WTC11 (cell line): ENCODE results near the gene NECAB2. TPM values are rescaled to one million over a fixed set of nuclear protein-coding genes. Genes with fewer than 3 reads are reported as not detected.

Experiments used
- ATAC-seq: fragments of 200-7000 bp; cut with Tn5 transposase; 2 replicates; pipeline ENCODE4 v1.10.0; 2021; ENCODE audit warnings: mild to moderate bottlenecking, moderate library complexity
- CTCF ChIA-PET: fragments of 300-600 bp; sonication (Branson Sonifier 250); formaldehyde crosslinking; loops from one replicate; lab custom pipeline; 2021; ENCODE audit warnings: antibody characterized with exemption; lab: Charles Lee
- POLR2A ChIA-PET: fragments of 350-600 bp; sonication (Branson Sonifier 250); formaldehyde crosslinking; loops from one replicate; lab custom pipeline; 2021; ENCODE audit warnings: antibody characterized with exemption; lab: Charles Lee
- DNase-seq: peaks from one replicate; pipeline ENCODE4 v3.0.0; 2021; ENCODE audit warnings: low spot score
- H3K27ac Mint-ChIP-seq: 2 replicates; pipeline ENCODE4 v1.8.0; 2021; ENCODE audit warnings: mixed read lengths
- H3K27me3 Mint-ChIP-seq: 2 replicates; pipeline ENCODE4 v1.8.0; 2021; ENCODE audit warnings: low read depth, mild to moderate bottlenecking, moderate library complexity, mixed read lengths
- H3K36me3 Mint-ChIP-seq: 2 replicates; pipeline ENCODE4 v1.8.0; 2021; ENCODE audit warnings: mixed read lengths
- H3K4me1 Mint-ChIP-seq: 2 replicates; pipeline ENCODE4 v1.8.0; 2022; ENCODE audit warnings: mixed read lengths
- H3K4me3 Mint-ChIP-seq: 2 replicates; pipeline ENCODE4 v1.8.0; 2021; ENCODE audit warnings: mild to moderate bottlenecking, moderate library complexity, mixed read lengths
- H3K9me3 Mint-ChIP-seq: 2 replicates; pipeline ENCODE4 v1.8.0; 2021; ENCODE audit warnings: mixed read lengths
- ATF1 ChIP-seq: sonication (generic); formaldehyde crosslinking; IDR thresholded peaks from 2 replicates; pipeline ENCODE4 v1.8.1; 2023; ENCODE audit warnings: mild to moderate bottlenecking, moderate library complexity, missing genetic modification reagents
- CREB1 ChIP-seq: sonication (generic); formaldehyde crosslinking; IDR thresholded peaks from 2 replicates; pipeline ENCODE4 v1.8.0; 2023; ENCODE audit warnings: mild to moderate bottlenecking, missing genetic modification reagents
- ESRRA ChIP-seq: sonication (generic); formaldehyde crosslinking; IDR thresholded peaks from 2 replicates; pipeline ENCODE4 v1.8.1; 2022; ENCODE audit warnings: mild to moderate bottlenecking, missing genetic modification reagents, borderline replicate concordance
- KAT7 ChIP-seq: sonication (generic); formaldehyde crosslinking; IDR thresholded peaks from 2 replicates; pipeline ENCODE4 v1.8.1; 2023; ENCODE audit warnings: missing genetic modification reagents, mild to moderate bottlenecking, borderline replicate concordance
- NFE2L1 ChIP-seq: sonication (generic); formaldehyde crosslinking; IDR thresholded peaks from 2 replicates; pipeline ENCODE4 v1.8.1; 2023; ENCODE audit warnings: missing genetic modification reagents
- PRRX2 ChIP-seq: fragments of 250-450 bp; sonication (Bioruptor Pico); IDR thresholded peaks from 2 replicates; pipeline ENCODE4 v1.8.0; 2021; ENCODE audit warnings: mild to moderate bottlenecking
- TEAD4 ChIP-seq: sonication (generic); formaldehyde crosslinking; IDR thresholded peaks from 2 replicates; pipeline ENCODE4 v1.8.0; 2022; ENCODE audit warnings: mild to moderate bottlenecking, missing genetic modification reagents
- TP53 ChIP-seq: sonication (generic); formaldehyde crosslinking; IDR thresholded peaks from 2 replicates; pipeline ENCODE4 v1.8.1; 2023; ENCODE audit warnings: mild to moderate bottlenecking, missing genetic modification reagents
- ZNF121 ChIP-seq: sonication (generic); formaldehyde crosslinking; IDR thresholded peaks from 2 replicates; pipeline ENCODE4 v1.8.0; 2023; ENCODE audit warnings: missing genetic modification reagents
- ZNF138 ChIP-seq: sonication (generic); formaldehyde crosslinking; conservative IDR thresholded peaks from 2 replicates; pipeline ENCODE4 v1.8.1; 2022; ENCODE audit warnings: mild to moderate bottlenecking, moderate library complexity, missing genetic modification reagents
- total RNA-seq: library from RNA; stranded (reverse); gene quantifications from 3 replicates; pipeline ENCODE4 v1.2.3, GENCODE V29; 2021
- TF ChIP-seq, protein P1 (sequence below): fragments of 250-450 bp; sonication (Bioruptor Pico); IDR thresholded peaks from 2 replicates; pipeline ENCODE4 v1.9.0; 2021; ENCODE audit warnings: mild to moderate bottlenecking, borderline replicate concordance
- TF ChIP-seq, protein P2 (sequence below): sonication (generic); formaldehyde crosslinking; IDR thresholded peaks from 2 replicates; pipeline ENCODE4 v1.8.1; 2023; ENCODE audit warnings: mild to moderate bottlenecking, missing genetic modification reagents, moderate library complexity
- TF ChIP-seq, protein P3 (sequence below): sonication (generic); formaldehyde crosslinking; IDR thresholded peaks from 2 replicates; pipeline ENCODE4 v1.8.0; 2022; ENCODE audit warnings: mild to moderate bottlenecking, missing genetic modification reagents
- TF ChIP-seq, protein P4 (sequence below): sonication (generic); formaldehyde crosslinking; IDR thresholded peaks from 2 replicates; pipeline ENCODE4 v1.8.1; 2023; ENCODE audit warnings: mild to moderate bottlenecking, missing genetic modification reagents, borderline replicate concordance
- TF ChIP-seq, protein P5 (sequence below): sonication (generic); formaldehyde crosslinking; IDR thresholded peaks from 2 replicates; pipeline ENCODE4 v1.8.0; 2022; ENCODE audit warnings: mild to moderate bottlenecking, missing genetic modification reagents
- TF ChIP-seq, protein P6 (sequence below): sonication (generic); formaldehyde crosslinking; IDR thresholded peaks from 2 replicates; pipeline ENCODE4 v1.8.1; 2022; ENCODE audit warnings: missing genetic modification reagents, borderline replicate concordance
- TF ChIP-seq, protein P7 (sequence below): sonication (generic); formaldehyde crosslinking; IDR thresholded peaks from 2 replicates; pipeline ENCODE4 v1.8.1; 2022; ENCODE audit warnings: low read depth, missing genetic modification reagents, borderline replicate concordance
- TF ChIP-seq, protein P8 (sequence below): sonication (generic); formaldehyde crosslinking; IDR thresholded peaks from 2 replicates; pipeline ENCODE4 v1.8.1; 2022; ENCODE audit warnings: mild to moderate bottlenecking, missing genetic modification reagents, moderate library complexity, borderline replicate concordance

NECAB2 gene
- total RNA-seq, 1 experiment from 2014 or later: 2.9 TPM

DNA sequence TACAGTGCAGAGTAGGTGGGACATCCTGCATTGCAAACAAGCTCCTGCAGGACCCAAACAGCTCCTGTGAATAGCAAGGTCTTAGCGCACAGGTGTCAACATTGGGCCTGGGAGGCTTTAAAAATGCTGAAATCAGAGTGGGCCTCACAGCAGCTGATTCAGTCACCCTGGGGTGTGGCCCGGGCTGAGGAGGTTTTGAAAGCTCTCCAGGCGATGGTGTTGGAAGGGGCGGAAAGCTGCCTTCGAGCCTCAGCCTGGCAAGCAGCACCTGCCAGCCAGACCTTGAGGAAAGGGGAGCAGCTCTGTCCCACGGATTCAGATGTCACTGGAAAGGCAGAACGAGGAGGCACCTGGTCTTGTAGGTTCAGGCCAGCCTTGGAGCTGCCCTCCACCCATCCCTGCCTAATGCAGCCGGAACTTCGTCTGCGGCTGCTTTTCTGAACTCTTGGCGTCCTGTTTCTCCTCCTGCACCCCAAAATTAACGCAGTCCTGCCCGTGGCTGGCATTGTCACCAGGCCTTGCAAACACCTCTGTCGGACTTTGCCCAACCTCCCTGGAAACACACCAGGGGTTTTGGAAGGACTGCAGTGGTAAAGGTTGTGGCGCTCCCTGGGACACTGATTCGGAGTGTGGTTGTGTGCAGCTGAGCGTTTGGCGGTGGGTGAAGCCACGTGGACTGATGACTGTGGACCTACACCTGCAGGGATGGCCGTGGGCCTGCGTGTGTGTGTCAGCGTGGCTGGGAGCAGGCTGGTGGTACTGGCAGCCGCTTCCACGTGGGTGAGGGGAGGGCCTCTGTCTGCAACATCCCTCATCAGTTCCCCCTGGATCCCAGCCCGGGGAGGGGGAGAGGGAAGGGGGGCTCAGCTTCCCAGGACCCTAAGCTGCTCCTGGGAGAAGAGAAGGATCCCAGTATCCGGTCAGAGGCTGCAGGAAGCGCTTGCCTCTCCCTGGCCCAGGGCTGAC lies 3.4 kb downstream of the NECAB2 start (continued):
- TF ChIP-seq KAT7 (CRISPR knock-in tag): no peak
- TF ChIP-seq, protein P1, sequence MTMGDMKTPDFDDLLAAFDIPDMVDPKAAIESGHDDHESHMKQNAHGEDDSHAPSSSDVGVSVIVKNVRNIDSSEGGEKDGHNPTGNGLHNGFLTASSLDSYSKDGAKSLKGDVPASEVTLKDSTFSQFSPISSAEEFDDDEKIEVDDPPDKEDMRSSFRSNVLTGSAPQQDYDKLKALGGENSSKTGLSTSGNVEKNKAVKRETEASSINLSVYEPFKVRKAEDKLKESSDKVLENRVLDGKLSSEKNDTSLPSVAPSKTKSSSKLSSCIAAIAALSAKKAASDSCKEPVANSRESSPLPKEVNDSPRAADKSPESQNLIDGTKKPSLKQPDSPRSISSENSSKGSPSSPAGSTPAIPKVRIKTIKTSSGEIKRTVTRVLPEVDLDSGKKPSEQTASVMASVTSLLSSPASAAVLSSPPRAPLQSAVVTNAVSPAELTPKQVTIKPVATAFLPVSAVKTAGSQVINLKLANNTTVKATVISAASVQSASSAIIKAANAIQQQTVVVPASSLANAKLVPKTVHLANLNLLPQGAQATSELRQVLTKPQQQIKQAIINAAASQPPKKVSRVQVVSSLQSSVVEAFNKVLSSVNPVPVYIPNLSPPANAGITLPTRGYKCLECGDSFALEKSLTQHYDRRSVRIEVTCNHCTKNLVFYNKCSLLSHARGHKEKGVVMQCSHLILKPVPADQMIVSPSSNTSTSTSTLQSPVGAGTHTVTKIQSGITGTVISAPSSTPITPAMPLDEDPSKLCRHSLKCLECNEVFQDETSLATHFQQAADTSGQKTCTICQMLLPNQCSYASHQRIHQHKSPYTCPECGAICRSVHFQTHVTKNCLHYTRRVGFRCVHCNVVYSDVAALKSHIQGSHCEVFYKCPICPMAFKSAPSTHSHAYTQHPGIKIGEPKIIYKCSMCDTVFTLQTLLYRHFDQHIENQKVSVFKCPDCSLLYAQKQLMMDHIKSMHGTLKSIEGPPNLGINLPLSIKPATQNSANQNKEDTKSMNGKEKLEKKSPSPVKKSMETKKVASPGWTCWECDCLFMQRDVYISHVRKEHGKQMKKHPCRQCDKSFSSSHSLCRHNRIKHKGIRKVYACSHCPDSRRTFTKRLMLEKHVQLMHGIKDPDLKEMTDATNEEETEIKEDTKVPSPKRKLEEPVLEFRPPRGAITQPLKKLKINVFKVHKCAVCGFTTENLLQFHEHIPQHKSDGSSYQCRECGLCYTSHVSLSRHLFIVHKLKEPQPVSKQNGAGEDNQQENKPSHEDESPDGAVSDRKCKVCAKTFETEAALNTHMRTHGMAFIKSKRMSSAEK (CRISPR knock-in tag): no peak
- no peak for TF ChIP-seq TP53 (CRISPR knock-in tag)
- TF ChIP-seq, protein P2, sequence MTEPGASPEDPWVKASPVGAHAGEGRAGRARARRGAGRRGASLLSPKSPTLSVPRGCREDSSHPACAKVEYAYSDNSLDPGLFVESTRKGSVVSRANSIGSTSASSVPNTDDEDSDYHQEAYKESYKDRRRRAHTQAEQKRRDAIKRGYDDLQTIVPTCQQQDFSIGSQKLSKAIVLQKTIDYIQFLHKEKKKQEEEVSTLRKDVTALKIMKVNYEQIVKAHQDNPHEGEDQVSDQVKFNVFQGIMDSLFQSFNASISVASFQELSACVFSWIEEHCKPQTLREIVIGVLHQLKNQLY: no peak
- no peak for TF ChIP-seq ZNF121 (CRISPR knock-in tag)
- TF ChIP-seq, protein P3, sequence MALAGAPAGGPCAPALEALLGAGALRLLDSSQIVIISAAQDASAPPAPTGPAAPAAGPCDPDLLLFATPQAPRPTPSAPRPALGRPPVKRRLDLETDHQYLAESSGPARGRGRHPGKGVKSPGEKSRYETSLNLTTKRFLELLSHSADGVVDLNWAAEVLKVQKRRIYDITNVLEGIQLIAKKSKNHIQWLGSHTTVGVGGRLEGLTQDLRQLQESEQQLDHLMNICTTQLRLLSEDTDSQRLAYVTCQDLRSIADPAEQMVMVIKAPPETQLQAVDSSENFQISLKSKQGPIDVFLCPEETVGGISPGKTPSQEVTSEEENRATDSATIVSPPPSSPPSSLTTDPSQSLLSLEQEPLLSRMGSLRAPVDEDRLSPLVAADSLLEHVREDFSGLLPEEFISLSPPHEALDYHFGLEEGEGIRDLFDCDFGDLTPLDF: no peak
- TF ChIP-seq PRRX2 (CRISPR knock-in tag): no peak

DNA sequence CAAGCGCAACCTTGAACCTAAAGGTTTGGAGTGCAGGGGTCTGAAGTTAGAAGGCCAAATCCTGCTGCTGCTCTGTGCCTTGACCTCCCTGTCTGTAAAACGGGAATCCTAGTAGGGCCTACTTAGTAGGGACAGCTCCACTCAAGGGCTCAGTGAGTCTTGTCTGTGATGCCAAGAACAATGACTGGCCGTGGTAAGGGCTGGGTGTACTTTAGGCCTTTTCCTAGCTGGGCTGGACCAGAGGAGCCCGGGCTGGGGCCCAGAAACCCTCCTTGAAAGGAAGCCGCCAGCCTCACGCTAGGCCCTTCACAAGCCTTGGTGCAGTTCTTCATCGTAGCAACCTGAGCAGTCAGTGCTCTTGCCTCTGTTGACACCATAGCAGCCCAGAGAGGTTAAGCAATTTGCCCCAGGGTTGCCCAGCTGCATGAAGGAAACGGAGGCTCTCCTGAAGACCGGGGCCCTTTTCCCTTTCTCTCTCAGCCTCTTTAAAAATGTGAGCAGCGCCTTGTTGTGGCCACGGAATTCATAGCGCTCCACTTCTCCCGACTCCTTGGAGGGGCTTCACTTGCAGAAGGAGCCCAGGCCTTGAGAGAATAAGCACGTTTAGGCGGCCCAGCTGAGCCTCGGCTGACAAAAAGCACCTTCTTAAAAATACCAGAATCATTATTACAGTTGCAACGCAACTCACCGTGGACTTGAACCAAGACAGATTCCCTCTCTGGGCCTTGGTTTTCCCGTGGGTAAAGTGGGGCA lies 4.4 kb downstream of the NECAB2 start:
- Mint-ChIP-seq H3K36me3 (no peaks in the 10 kb centered on the region), H3K27ac (no peak overlapping the region), H3K4me3 (no peak overlapping the region), H3K27me3 (peaks cover 12% of the 10 kb centered on the region), H3K9me3 (0 out of 2 replicates have a peak, but pooled peaks cover under 1% of the 10 kb centered on the region), H3K4me1 (peaks cover 7% of the 10 kb centered on the region)
- ChIA-PET POLR2A (no interaction called here), CTCF (interaction anchor here (0.5 to 3.7 kb wide), 4 partner anchors 16 to 72 kb away, joined by 3 to 36 read pairs (median 20); partner anchors contain the start of gene SLC38A8)
- ATAC-seq (no peak), DNase-seq (no peak)
- TF ChIP-seq NFE2L1: no peak
- no peak for TF ChIP-seq ESRRA
- TF ChIP-seq ZNF138 (CRISPR knock-in tag): no peak
- TF ChIP-seq ATF1 (CRISPR knock-in tag): no peak
- no peak for TF ChIP-seq CREB1
- TF ChIP-seq, protein P4, sequence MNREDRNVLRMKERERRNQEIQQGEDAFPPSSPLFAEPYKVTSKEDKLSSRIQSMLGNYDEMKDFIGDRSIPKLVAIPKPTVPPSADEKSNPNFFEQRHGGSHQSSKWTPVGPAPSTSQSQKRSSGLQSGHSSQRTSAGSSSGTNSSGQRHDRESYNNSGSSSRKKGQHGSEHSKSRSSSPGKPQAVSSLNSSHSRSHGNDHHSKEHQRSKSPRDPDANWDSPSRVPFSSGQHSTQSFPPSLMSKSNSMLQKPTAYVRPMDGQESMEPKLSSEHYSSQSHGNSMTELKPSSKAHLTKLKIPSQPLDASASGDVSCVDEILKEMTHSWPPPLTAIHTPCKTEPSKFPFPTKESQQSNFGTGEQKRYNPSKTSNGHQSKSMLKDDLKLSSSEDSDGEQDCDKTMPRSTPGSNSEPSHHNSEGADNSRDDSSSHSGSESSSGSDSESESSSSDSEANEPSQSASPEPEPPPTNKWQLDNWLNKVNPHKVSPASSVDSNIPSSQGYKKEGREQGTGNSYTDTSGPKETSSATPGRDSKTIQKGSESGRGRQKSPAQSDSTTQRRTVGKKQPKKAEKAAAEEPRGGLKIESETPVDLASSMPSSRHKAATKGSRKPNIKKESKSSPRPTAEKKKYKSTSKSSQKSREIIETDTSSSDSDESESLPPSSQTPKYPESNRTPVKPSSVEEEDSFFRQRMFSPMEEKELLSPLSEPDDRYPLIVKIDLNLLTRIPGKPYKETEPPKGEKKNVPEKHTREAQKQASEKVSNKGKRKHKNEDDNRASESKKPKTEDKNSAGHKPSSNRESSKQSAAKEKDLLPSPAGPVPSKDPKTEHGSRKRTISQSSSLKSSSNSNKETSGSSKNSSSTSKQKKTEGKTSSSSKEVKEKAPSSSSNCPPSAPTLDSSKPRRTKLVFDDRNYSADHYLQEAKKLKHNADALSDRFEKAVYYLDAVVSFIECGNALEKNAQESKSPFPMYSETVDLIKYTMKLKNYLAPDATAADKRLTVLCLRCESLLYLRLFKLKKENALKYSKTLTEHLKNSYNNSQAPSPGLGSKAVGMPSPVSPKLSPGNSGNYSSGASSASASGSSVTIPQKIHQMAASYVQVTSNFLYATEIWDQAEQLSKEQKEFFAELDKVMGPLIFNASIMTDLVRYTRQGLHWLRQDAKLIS: no peak
- TF ChIP-seq, protein P5, sequence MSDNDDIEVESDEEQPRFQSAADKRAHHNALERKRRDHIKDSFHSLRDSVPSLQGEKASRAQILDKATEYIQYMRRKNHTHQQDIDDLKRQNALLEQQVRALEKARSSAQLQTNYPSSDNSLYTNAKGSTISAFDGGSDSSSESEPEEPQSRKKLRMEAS (CRISPR knock-in tag): no peak
- no peak for TF ChIP-seq TEAD4
- TF ChIP-seq, protein P6, sequence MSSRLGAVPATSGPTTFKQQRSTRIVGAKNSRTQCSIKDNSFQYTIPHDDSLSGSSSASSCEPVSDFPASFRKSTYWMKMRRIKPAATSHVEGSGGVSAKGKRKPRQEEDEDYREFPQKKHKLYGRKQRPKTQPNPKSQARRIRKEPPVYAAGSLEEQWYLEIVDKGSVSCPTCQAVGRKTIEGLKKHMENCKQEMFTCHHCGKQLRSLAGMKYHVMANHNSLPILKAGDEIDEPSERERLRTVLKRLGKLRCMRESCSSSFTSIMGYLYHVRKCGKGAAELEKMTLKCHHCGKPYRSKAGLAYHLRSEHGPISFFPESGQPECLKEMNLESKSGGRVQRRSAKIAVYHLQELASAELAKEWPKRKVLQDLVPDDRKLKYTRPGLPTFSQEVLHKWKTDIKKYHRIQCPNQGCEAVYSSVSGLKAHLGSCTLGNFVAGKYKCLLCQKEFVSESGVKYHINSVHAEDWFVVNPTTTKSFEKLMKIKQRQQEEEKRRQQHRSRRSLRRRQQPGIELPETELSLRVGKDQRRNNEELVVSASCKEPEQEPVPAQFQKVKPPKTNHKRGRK (CRISPR knock-in tag): no peak
- TF ChIP-seq, protein P7, sequence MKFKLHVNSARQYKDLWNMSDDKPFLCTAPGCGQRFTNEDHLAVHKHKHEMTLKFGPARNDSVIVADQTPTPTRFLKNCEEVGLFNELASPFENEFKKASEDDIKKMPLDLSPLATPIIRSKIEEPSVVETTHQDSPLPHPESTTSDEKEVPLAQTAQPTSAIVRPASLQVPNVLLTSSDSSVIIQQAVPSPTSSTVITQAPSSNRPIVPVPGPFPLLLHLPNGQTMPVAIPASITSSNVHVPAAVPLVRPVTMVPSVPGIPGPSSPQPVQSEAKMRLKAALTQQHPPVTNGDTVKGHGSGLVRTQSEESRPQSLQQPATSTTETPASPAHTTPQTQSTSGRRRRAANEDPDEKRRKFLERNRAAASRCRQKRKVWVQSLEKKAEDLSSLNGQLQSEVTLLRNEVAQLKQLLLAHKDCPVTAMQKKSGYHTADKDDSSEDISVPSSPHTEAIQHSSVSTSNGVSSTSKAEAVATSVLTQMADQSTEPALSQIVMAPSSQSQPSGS (CRISPR knock-in tag): no peak
- TF ChIP-seq, protein P8, sequence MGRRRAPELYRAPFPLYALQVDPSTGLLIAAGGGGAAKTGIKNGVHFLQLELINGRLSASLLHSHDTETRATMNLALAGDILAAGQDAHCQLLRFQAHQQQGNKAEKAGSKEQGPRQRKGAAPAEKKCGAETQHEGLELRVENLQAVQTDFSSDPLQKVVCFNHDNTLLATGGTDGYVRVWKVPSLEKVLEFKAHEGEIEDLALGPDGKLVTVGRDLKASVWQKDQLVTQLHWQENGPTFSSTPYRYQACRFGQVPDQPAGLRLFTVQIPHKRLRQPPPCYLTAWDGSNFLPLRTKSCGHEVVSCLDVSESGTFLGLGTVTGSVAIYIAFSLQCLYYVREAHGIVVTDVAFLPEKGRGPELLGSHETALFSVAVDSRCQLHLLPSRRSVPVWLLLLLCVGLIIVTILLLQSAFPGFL: no peak
